HL-60/S4 treated with retinoic acid at 250 ng/mL for 4 days and 3 days (cell line): ENCODE results near the gene DOCK3.
"Not testable (repeated sequence)": the region's sequence is repeated elsewhere in the genome, so short reads cannot be mapped to it uniquely, and the experiment has no call there.

Experiments
- in situ Hi-C: fragments of 300-500 bp; cut with MboI; formaldehyde crosslinking; loops from 2 replicates; pipeline ENCODE4 v1.7.0; 2022; ENCODE audit warnings: low sequenced_read_pairs

DOCK3 gene

GRCh38 chr3:50803805-50804204 is 129.1 kb downstream of the DOCK3 start:
- in situ Hi-C loops: not testable (repeated sequence)

GRCh38 chr3:50804376-50804775 is 129.6 kb downstream of the DOCK3 start:
- in situ Hi-C loops: not testable (repeated sequence)

- in situ Hi-C loops: no loop called here
Measured at GRCh38 chr3:50805321-50805720, 130.6 kb downstream of the DOCK3 start.

- in situ Hi-C loops: no loop called here
Measured at GRCh38 chr3:50806031-50806430, 131.3 kb downstream of the DOCK3 start.

DNA sequence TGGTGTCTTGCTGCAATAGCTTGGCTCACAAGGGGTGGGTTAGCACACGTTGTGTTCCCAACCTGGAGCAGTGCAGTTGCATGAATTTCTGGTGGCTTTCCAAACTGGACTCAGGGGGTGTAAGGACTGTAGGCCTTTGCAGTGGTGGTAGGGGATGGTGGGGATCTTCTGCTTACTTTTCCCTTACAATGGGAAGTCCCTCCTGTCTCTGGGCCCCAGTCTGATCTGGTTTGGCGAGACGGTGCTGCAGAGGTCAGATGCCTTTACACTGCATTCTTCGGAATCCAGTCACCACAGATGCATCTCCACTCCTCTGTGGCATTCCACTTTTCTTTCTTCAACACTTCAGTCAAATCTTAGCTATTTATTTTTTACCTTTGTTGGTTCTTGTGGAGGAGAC is 132.1 kb downstream of the DOCK3 start:
- in situ Hi-C loops: no loop called here

GRCh38 chr3:50807266-50807665 is 132.5 kb downstream of the DOCK3 start:
- in situ Hi-C loops: no loop called here

- in situ Hi-C loops: no loop called here
Measured at GRCh38 chr3:50811893-50812292, 137.2 kb downstream of the DOCK3 start.

GRCh38 chr3:50815844-50816243 is 141.1 kb downstream of the DOCK3 start:
- in situ Hi-C loops: no loop called here

GRCh38 chr3:50816894-50817293 is 142.2 kb downstream of the DOCK3 start:
- in situ Hi-C loops: no loop called here

- in situ Hi-C loops: no loop called here
Measured at GRCh38 chr3:50817756-50818529, 143.2 kb downstream of the DOCK3 start.

- in situ Hi-C loops: no loop called here
Measured at GRCh38 chr3:50819882-50820281, 145.2 kb downstream of the DOCK3 start.

- in situ Hi-C loops: no loop called here
Measured at GRCh38 chr3:50825841-50826240, 151.1 kb downstream of the DOCK3 start.

GRCh38 chr3:50830451-50830850 is 155.7 kb downstream of the DOCK3 start:
- in situ Hi-C loops: no loop called here

GRCh38 chr3:50831009-50831408 is 156.3 kb downstream of the DOCK3 start:
- in situ Hi-C loops: not testable (repeated sequence)

DNA sequence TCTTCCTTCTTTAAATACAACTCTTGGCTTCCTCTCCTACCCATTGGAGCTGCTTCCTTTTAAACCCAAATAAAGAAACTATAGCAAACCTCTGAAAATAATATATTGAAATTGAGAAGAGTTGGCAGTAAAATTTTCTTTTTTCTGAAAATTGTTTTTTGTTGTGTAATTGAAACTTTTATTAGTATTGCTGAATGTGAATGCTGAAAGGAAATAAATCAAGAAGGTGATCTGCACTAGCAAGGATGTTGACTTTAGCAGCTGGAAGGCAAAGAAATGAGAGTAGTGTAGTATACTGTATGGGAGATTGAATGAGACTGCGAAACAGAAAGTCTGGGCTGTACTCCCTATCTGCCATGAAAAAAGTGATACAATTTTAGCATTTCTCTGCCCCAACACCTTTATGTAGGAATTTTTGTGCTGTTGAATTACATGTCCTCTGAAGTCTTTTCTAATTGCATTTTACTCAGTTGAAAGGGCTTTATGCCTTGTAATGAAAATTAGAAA is 166.3 kb downstream of the DOCK3 start:
- in situ Hi-C loops: no loop called here

DNA sequence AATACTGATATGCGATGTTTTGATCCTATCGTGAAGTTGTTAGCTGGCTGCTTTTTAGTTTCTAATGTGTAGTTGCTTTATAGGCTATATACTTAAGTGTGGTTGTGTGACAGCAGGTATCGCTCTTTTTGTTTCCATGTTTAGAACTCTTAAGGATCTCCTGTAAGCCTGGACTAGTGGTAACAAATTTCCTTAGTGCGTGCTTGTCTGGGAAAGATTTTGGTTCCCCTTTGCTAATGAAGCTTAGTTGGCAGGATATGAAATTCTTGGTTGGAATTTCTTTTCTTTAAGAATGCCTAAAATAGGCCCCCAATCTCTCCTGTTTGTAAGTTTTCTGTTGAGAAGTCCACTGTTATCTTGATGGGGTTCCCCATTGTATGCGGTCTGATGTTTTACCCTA is 173.6 kb downstream of the DOCK3 start:
- in situ Hi-C loops: no loop called here

- in situ Hi-C loops: no loop called here
Measured at GRCh38 chr3:50850639-50851511, 176.1 kb downstream of the DOCK3 start.

GRCh38 chr3:50853936-50854335 is 179.2 kb downstream of the DOCK3 start:
- in situ Hi-C loops: no loop called here

GRCh38 chr3:50862221-50862620 is 187.5 kb downstream of the DOCK3 start:
- in situ Hi-C loops: no loop called here

DNA sequence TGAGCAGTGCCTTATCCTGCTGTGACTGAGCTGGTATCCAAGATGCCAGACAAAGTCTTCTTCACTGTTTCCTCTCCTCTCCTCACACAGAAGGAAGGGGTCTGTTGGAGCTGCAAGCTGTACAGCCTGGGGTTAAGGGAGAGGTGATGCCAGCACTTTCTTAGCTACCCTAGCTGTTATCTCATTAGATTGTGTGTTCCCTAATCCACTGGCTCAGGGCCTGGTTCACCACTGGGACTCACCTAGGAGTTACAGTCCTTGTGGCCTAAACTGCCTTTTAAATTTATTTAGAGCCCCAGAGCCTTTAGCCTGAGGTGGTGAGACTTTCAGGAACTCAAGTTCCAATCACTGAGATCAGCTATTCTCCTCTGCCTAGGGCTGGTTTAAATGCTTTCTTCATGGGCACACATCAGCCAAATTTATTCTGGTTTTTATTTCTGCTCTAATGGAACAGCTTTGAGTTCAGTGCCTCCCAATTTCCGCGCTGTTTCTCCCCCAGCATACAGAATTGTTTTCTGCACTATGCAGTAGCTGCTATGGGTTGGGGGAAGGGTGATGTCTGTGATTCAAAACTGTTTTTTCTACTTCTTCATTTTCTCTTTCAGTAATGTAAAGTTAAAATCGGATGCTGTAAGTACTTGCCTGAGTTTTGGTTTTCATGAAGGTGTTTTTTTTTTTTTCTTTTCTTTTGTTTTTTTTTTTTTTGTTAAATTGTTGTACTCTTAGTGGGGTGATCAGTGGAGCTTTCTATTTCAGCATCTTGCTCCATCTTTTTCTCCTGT is 198.8 kb downstream of the DOCK3 start:
- in situ Hi-C loops: no loop called here

- in situ Hi-C loops: not testable (repeated sequence)
Measured at GRCh38 chr3:50874876-50875275, 200.1 kb downstream of the DOCK3 start.
